Endothelial cell of umbilical vein (primary cell): ENCODE data around the gene GPR68. TPM values are rescaled to one million over a fixed set of nuclear protein-coding genes. Genes with fewer than 3 reads are reported as not detected.

Source experiments
- BruUV-seq: library from RNA; stranded (reverse); fragments of 400-500 nt; replicated peaks from 2 replicates; lab custom pipeline; 2021; lab: Mats Ljungman, UMichigan
- CTCF ChIA-PET: fragments of 300-600, 350-600 bp; sonication (Branson Sonifier 250); formaldehyde crosslinking; loops from one replicate; lab custom pipeline; 2021; ENCODE audit warnings: antibody characterized with exemption, inconsistent platforms; lab: Charles Lee
- POLR2A ChIA-PET: fragments of 300-600, 350-600 bp; sonication (Branson Sonifier 250); formaldehyde crosslinking; loops from one replicate; lab custom pipeline; 2021; ENCODE audit warnings: antibody characterized with exemption, inconsistent platforms; lab: Charles Lee
- DNase-seq: peaks from one replicate; pipeline ENCODE4 v3.0.0-alpha.2; 2011; ENCODE audit warnings: low read depth, low spot score
- FAIRE-seq: peaks from 2 replicates; lab custom pipeline; 2011; peaks lifted over from hg19 to GRCh38; lab: Jason Lieb, UNC
- H2AFZ ChIP-seq: 2 replicates; pipeline ENCODE4 v1.6.0; 2012; ENCODE audit warnings: low read depth, low read length, control low read depth, inconsistent platforms
- H3K27ac ChIP-seq: 2 replicates; pipeline ENCODE4 v1.5.1; 2011; ENCODE audit warnings: low read depth, mild to moderate bottlenecking, control low read depth, low read length, moderate library complexity; ENCODE audit not compliant: insufficient read depth
- H3K27me3 ChIP-seq, 2 experiments: 2 replicates each; pipeline versions ENCODE4 v1.6.0 to v1.6.1; 2011; ENCODE audit warnings: low read length in 2 of 2, mixed read lengths in 1 of 2; ENCODE audit not compliant: control insufficient read depth in 2 of 2, insufficient read depth in 2 of 2
- H3K36me3 ChIP-seq, 2 experiments: 2 replicates in 1 of 2; 3 replicates in 1 of 2; pipeline ENCODE4 v1.5.1; 2011; ENCODE audit warnings: low read length in 2 of 2, mild to moderate bottlenecking in 1 of 2, moderate library complexity in 1 of 2; ENCODE audit not compliant: control insufficient read depth in 2 of 2, insufficient read depth in 2 of 2; ENCODE audit errors: extremely low read depth in 1 of 2
- H3K4me1 ChIP-seq: 3 replicates; pipeline ENCODE4 v1.5.1; 2011; ENCODE audit warnings: mild to moderate bottlenecking, low read length; ENCODE audit not compliant: control insufficient read depth, insufficient read depth; ENCODE audit errors: extremely low read depth
- H3K4me2 ChIP-seq: 2 replicates; pipeline ENCODE4 v1.6.1; 2011; ENCODE audit warnings: low read length, control low read depth, mixed read lengths; ENCODE audit not compliant: insufficient read depth
- H3K4me3 ChIP-seq, 3 experiments: fragments of 200-600 bp in 1 of 3; sonication (generic), shearing (Covaris generic) in 1 of 3; replicated peaks in 1 of 3; 2 replicates each; pipeline ENCODE4 v1.5.1; 2011 to 2016; ENCODE audit warnings: control low read depth in 3 of 3, low read length in 3 of 3, mild to moderate bottlenecking in 2 of 3, inconsistent platforms in 1 of 3, low read depth in 1 of 3, moderate library complexity in 1 of 3; ENCODE audit not compliant: insufficient read depth in 1 of 3
- H3K79me2 ChIP-seq: 2 replicates; pipeline ENCODE4 v1.6.0; 2012; ENCODE audit warnings: low read length, inconsistent platforms; ENCODE audit not compliant: control insufficient read depth, insufficient read depth
- H3K9ac ChIP-seq: replicated peaks from 2 replicates; pipeline ENCODE3; 2011; ENCODE audit warnings: low read length, control low read depth; ENCODE audit not compliant: insufficient read depth; ENCODE audit errors: extremely low read depth
- H3K9me1 ChIP-seq: replicated peaks from 3 replicates; pipeline ENCODE4 v1.6.0; 2011; ENCODE audit warnings: mild to moderate bottlenecking, low read length; ENCODE audit not compliant: control insufficient read depth, insufficient read depth; ENCODE audit errors: extremely low read depth
- H3K9me3 ChIP-seq: replicated peaks from 2 replicates; pipeline ENCODE4 v1.5.1; 2012; ENCODE audit warnings: low read length, inconsistent platforms; ENCODE audit not compliant: control insufficient read depth, insufficient read depth
- H4K20me1 ChIP-seq: replicated peaks from 2 replicates; pipeline ENCODE3; 2011; ENCODE audit warnings: mild to moderate bottlenecking, low read length; ENCODE audit not compliant: control insufficient read depth, insufficient read depth; ENCODE audit errors: extremely low read depth
- CTCF ChIP-seq, 2 donors: IDR thresholded peaks; 1 replicate in 1 of 2; 2 replicates in 1 of 2; pipeline ENCODE4 v1.5.1; 2011; ENCODE audit warnings: low read length in 2 of 2, mild to moderate bottlenecking in 2 of 2, moderate library complexity in 2 of 2, control low read depth in 1 of 2, inconsistent platforms in 1 of 2, low read depth in 1 of 2; ENCODE audit not compliant: insufficient read depth in 1 of 2; ENCODE audit errors: extremely low read depth in 1 of 2
- EZH2 ChIP-seq: IDR thresholded peaks from 2 replicates; pipeline ENCODE4 v1.6.1; 2012; ENCODE audit warnings: borderline replicate concordance, low read depth, mild to moderate bottlenecking, moderate library complexity, low read length, inconsistent platforms; ENCODE audit not compliant: severe bottlenecking
- GATA2 ChIP-seq: IDR thresholded peaks from 2 replicates; pipeline ENCODE4 v1.7.0; 2011; ENCODE audit warnings: low read depth, mild to moderate bottlenecking, moderate library complexity, mixed read lengths, low read length; ENCODE audit not compliant: insufficient read length, insufficient read depth
- MYC ChIP-seq: IDR thresholded peaks from one replicate; pipeline ENCODE4 v1.6.1; 2011; ENCODE audit warnings: mild to moderate bottlenecking, low read depth, low read length
- POLR2A ChIP-seq: IDR thresholded peaks from 2 replicates; pipeline ENCODE4 v1.6.1; 2012; ENCODE audit warnings: low read depth, mild to moderate bottlenecking, control low read depth, low read length
- dilution Hi-C: fragments of 300-500 bp; cut with MboI; formaldehyde crosslinking; loops from one replicate; pipeline ENCODE4 v1.15.0; 2019; ENCODE audit warnings: low sequenced_read_pairs; ENCODE audit not compliant: extremely low pct_ligation_motif_present
- intact Hi-C: fragments of 100-400 bp; cut with micrococcal nuclease; formaldehyde crosslinking; loops from one replicate; pipeline ENCODE4 v1.10.0; 2022
- polyA plus RNA-seq, 4 experiments: library from polyadenylated mRNA; depleted of rRNA in 3 of 4; stranded (reverse) in 3 of 4; unstranded in 1 of 4; fragments of >200 nt; gene quantifications; 2 replicates each; pipeline versions ENCODE4 v1.2.1 to v1.2.3, GENCODE V29; 2011 to 2012; ENCODE audit warnings: missing spikeins in 1 of 4
- total RNA-seq: library from RNA; stranded (reverse); gene quantifications from 2 replicates; pipeline ENCODE4 v1.2.3, GENCODE V29; 2021

The GPR68 gene
- total and polyA plus RNA-seq, 2 donors (not counting 3 experiments of a cell fraction or from before 2014, with no cell fraction given): 0.24 to 0.36 TPM

GRCh38 chr14:91294153-91294552 lies 49.6 kb upstream of the GPR68 start:
- DNase-seq (no peak), FAIRE-seq (no peak)
- Histone ChIP-seq H3K4me2 (no peak overlapping the region), H3K79me2 (no peaks in the 10 kb centered on the region), H3K27me3 (no peaks in the 10 kb centered on the region), H2AFZ (no peak overlapping the region), H3K27ac (no peak overlapping the region), H3K9me1 (no peaks in the 10 kb centered on the region), H3K4me1 (no peaks in the 10 kb centered on the region), H3K9me3 (no peaks in the 10 kb centered on the region), H4K20me1 (no peaks in the 10 kb centered on the region), H3K4me3 (no peak overlapping the region), H3K9ac (no peak overlapping the region), H3K36me3 (peaks cover 3 to 43% of the 10 kb centered on the region in 2 experiments)
- TF ChIP-seq CTCF (IDR thresholded peaks at IDR 0.05; ENCODE audit: extremely low read depth in 1 of 2, insufficient read depth in 1 of 2, low read depth in 1 of 2, low read length in 2 of 2): no peak
- no TSS peak for BruUV-seq
- POLR2A ChIA-PET: no interaction called here
- dilution Hi-C loops: loop anchor here (25.0 kb wide), 1 partner anchor 382 kb away; no protein-coding TSS in a partner anchor
- intact Hi-C loops: no loop called here
- CTCF ChIA-PET: interaction anchor here (1.7 kb wide), 1 partner anchor 117 kb away, joined by 6 read pairs; no protein-coding TSS in a partner anchor

GRCh38 chr14:91293281-91293680 lies 48.8 kb upstream of the GPR68 start:
- no peak for FAIRE-seq

More at GRCh38 chr14:91293281-91293680, 48.8 kb upstream of the GPR68 start:
- no peaks in the 10 kb centered on the region for H3K79me2 ChIP-seq
- H3K4me3 ChIP-seq: no peak overlapping the region
- H3K9me3 ChIP-seq: no peaks in the 10 kb centered on the region
- BruUV-seq: no TSS peak
- H4K20me1 ChIP-seq: no peaks in the 10 kb centered on the region
- TF ChIP-seq EZH2 (no peak), MYC (no peak), GATA2 (no peak), POLR2A (no peak)
- ChIA-PET POLR2A (no interaction called here), CTCF (interaction anchor here (1.7 kb wide), 1 partner anchor 116 kb away, joined by 6 read pairs; no protein-coding TSS in a partner anchor)
- dilution Hi-C loops: loop anchor here (25.0 kb wide), 1 partner anchor 381 kb away; no protein-coding TSS in a partner anchor
- H3K36me3 ChIP-seq: peaks cover 3 to 48% of the 10 kb centered on the region in 2 experiments
- no peaks in the 10 kb centered on the region for H3K4me1 ChIP-seq
- intact Hi-C loops: no loop called here
- H2AFZ ChIP-seq: no peak overlapping the region
- no peaks in the 10 kb centered on the region for H3K27me3 ChIP-seq
- DNase-seq: no peak
- H3K9ac ChIP-seq: no peak overlapping the region
- H3K27ac ChIP-seq: no peak overlapping the region
- no peaks in the 10 kb centered on the region for H3K9me1 ChIP-seq
- no peak overlapping the region for H3K4me2 ChIP-seq
